ENCODE results near the gene PPP1R14C. TPM values are rescaled to one million over a fixed set of nuclear protein-coding genes. Genes with fewer than 3 reads are reported as not detected.
A peak's percentile ranks its signal among the peaks of the same experiment; 100 is the strongest.

Gene PPP1R14C
- total and polyA plus RNA-seq, 2 experiments from 2014 or later: 1.1 to 1.4 TPM

DNA sequence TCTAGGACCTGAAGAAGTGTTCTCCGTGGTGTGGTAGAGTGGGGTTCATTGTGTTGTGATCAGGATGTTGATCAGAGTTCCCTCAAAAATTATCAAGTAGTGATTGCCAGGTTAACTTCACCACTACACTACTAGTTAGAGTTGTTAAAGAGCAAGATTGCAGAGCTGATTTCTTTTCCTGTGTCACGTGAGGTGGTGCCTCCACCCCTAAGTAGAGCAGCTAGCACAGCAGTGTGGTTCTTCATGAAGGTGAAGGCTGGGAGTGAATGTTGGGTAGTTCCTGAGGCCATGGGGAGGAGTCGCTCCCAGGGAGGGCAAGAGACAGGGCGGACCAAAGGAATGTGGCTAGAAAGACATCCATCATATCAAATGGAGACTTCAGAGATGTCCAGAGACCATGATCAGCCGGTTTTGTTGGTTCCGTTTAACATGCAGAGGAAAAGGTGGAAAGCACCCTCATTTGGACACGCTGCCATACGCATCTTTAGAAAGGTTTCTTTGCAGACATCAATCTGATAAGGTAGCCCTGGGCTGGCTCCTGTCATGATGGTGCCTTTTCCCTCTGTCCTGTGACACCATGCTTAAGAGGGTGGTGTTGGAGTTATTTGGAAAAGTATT, 146.7 kb downstream of the PPP1R14C start:
- TF ChIP-seq CREB1 (CRISPR knock-in tag; IDR thresholded peaks at IDR 0.05; ENCODE audit: low read depth): no peak
- TF ChIP-seq, protein P1, sequence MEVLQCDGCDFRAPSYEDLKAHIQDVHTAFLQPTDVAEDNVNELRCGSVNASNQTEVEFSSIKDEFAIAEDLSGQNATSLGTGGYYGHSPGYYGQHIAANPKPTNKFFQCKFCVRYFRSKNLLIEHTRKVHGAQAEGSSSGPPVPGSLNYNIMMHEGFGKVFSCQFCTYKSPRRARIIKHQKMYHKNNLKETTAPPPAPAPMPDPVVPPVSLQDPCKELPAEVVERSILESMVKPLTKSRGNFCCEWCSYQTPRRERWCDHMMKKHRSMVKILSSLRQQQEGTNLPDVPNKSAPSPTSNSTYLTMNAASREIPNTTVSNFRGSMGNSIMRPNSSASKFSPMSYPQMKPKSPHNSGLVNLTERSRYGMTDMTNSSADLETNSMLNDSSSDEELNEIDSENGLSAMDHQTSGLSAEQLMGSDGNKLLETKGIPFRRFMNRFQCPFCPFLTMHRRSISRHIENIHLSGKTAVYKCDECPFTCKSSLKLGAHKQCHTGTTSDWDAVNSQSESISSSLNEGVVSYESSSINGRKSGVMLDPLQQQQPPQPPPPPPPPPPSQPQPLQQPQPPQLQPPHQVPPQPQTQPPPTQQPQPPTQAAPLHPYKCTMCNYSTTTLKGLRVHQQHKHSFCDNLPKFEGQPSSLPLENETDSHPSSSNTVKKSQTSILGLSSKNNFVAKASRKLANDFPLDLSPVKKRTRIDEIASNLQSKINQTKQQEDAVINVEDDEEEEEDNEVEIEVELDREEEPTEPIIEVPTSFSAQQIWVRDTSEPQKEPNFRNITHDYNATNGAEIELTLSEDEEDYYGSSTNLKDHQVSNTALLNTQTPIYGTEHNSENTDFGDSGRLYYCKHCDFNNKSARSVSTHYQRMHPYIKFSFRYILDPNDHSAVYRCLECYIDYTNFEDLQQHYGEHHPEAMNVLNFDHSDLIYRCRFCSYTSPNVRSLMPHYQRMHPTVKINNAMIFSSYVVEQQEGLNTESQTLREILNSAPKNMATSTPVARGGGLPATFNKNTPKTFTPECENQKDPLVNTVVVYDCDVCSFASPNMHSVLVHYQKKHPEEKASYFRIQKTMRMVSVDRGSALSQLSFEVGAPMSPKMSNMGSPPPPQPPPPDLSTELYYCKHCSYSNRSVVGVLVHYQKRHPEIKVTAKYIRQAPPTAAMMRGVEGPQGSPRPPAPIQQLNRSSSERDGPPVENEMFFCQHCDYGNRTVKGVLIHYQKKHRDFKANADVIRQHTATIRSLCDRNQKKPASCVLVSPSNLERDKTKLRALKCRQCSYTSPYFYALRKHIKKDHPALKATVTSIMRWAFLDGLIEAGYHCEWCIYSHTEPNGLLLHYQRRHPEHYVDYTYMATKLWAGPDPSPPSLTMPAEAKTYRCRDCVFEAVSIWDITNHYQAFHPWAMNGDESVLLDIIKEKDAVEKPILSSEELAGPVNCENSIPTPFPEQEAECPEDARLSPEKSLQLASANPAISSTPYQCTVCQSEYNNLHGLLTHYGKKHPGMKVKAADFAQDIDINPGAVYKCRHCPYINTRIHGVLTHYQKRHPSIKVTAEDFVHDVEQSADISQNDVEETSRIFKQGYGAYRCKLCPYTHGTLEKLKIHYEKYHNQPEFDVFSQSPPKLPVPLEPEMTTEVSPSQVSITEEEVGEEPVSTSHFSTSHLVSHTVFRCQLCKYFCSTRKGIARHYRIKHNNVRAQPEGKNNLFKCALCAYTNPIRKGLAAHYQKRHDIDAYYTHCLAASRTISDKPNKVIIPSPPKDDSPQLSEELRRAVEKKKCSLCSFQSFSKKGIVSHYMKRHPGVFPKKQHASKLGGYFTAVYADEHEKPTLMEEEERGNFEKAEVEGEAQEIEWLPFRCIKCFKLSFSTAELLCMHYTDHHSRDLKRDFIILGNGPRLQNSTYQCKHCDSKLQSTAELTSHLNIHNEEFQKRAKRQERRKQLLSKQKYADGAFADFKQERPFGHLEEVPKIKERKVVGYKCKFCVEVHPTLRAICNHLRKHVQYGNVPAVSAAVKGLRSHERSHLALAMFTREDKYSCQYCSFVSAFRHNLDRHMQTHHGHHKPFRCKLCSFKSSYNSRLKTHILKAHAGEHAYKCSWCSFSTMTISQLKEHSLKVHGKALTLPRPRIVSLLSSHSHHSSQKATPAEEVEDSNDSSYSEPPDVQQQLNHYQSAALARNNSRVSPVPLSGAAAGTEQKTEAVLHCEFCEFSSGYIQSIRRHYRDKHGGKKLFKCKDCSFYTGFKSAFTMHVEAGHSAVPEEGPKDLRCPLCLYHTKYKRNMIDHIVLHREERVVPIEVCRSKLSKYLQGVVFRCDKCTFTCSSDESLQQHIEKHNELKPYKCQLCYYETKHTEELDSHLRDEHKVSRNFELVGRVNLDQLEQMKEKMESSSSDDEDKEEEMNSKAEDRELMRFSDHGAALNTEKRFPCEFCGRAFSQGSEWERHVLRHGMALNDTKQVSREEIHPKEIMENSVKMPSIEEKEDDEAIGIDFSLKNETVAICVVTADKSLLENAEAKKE (CRISPR knock-in tag; IDR thresholded peaks at IDR 0.05): no peak
- H3K27me3 ChIP-seq (ENCODE audit: insufficient read depth): no peaks in the 10 kb centered on the region
- no peaks in the 10 kb centered on the region for H4K20me1 ChIP-seq (replicated peaks; ENCODE audit: insufficient read depth)
- H3K27ac Mint-ChIP-seq: no peak overlapping the region
- H3F3A ChIP-seq (replicated peaks; ENCODE audit: low read depth): no peaks in the 10 kb centered on the region
- H3K4me3 Mint-ChIP-seq: no peak overlapping the region
- peaks cover 3% of the 10 kb centered on the region for H3K27me3 Mint-ChIP-seq (ENCODE audit: insufficient read depth, low read depth, poor library complexity)
- H3K4me1 Mint-ChIP-seq: no peaks in the 10 kb centered on the region
- H2AFZ ChIP-seq: no peak overlapping the region
- peaks cover 9% of the 10 kb centered on the region; the same call in 1 of the 2 replicates for H3K9me2 ChIP-seq (ENCODE audit: insufficient read depth)
- H3K79me2 ChIP-seq (replicated peaks; ENCODE audit: insufficient read depth): no peaks in the 10 kb centered on the region
- H3K9me3 Mint-ChIP-seq: peaks cover 10% of the 10 kb centered on the region; the same call in 1 of the 3 replicates
- no peak overlapping the region for H3K4me3 ChIP-seq
- DNase-seq (ENCODE audit: low spot score) (no peak), ATAC-seq (no peak)
- H3K4me1 ChIP-seq (ENCODE audit: insufficient read depth): no peaks in the 10 kb centered on the region
- no peaks in the 10 kb centered on the region; the same call in 2 of the 3 replicates for H3K36me3 Mint-ChIP-seq (ENCODE audit: low read depth)
- H3K36me3 ChIP-seq (ENCODE audit: insufficient read depth): no peaks in the 10 kb centered on the region
- no peak overlapping the region for H3K4me2 ChIP-seq
- no peak overlapping the region for H3K27ac ChIP-seq (ENCODE audit: low read depth)

DNA sequence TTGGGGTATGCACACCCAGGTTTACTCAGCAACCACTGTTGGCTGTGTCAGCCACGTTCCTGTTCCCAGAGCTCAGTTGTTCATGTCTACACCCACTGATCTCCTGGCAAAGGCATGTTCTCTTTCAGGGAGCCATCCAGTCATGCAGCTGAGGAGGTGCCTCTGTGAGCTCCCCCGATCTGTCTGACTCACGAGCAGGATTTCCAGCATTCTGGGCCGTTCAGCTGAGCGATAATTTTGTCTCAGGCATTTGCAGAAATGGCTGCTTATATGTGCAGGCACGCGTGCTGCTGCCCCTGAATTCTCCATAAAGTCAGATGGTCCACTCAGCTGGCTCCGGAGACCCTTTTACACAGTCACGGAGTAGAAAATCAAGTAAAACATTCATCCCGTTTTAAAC, 147.6 kb downstream of the PPP1R14C start:
- no peaks in the 10 kb centered on the region for H4K20me1 ChIP-seq (replicated peaks; ENCODE audit: insufficient read depth)
- peaks cover 3% of the 10 kb centered on the region for H3K27me3 Mint-ChIP-seq (ENCODE audit: insufficient read depth, low read depth, poor library complexity)
- no peaks in the 10 kb centered on the region for H3K4me1 ChIP-seq (ENCODE audit: insufficient read depth)
- no peaks in the 10 kb centered on the region for H3F3A ChIP-seq (replicated peaks; ENCODE audit: low read depth)
- H3K4me3 ChIP-seq: no peak overlapping the region
- peaks cover 9% of the 10 kb centered on the region; the same call in 1 of the 2 replicates for H3K9me2 ChIP-seq (ENCODE audit: insufficient read depth)
- H3K4me2 ChIP-seq: no peak overlapping the region
- 0 out of 2 replicates have a peak overlapping the region, but pooled peaks have one; percentile 10 for H2AFZ ChIP-seq
- no peaks in the 10 kb centered on the region for H3K4me1 Mint-ChIP-seq
- ATAC-seq: no peak
- H3K4me3 Mint-ChIP-seq: no peak overlapping the region
- H3K36me3 Mint-ChIP-seq (ENCODE audit: low read depth): no peaks in the 10 kb centered on the region; the same call in 2 of the 3 replicates
- no peak for DNase-seq (ENCODE audit: low spot score)
- no peak overlapping the region for H3K27ac Mint-ChIP-seq
- peaks cover 10% of the 10 kb centered on the region; the same call in 1 of the 3 replicates for H3K9me3 Mint-ChIP-seq
- no peaks in the 10 kb centered on the region for H3K79me2 ChIP-seq (replicated peaks; ENCODE audit: insufficient read depth)
- no peak overlapping the region for H3K27ac ChIP-seq (ENCODE audit: low read depth)
- H3K36me3 ChIP-seq (ENCODE audit: insufficient read depth): no peaks in the 10 kb centered on the region
- H3K27me3 ChIP-seq (ENCODE audit: insufficient read depth): no peaks in the 10 kb centered on the region
- no peak for TF ChIP-seq REST (IDR thresholded peaks at IDR 0.05; ENCODE audit: unreplicated experiment)
